ENCODE measurements around the gene ZNF136. TPM values are rescaled to one million over a fixed set of nuclear protein-coding genes. Genes with fewer than 3 reads are reported as not detected.
A peak's percentile ranks its signal among the peaks of the same experiment; 100 is the strongest.

ZNF136 gene
- total RNA-seq, 1 donor from 2014 or later: 4.5 TPM

- no peaks in the 10 kb centered on the region for H3K27me3 ChIP-seq (ENCODE audit: control insufficient read depth, insufficient read depth, low read length)
- DNase-seq (ENCODE audit: low read depth) (no peak), FAIRE-seq (no peak)
- H3K36me3 ChIP-seq (ENCODE audit: control insufficient read depth, insufficient read depth, low read length): no peaks in the 10 kb centered on the region
- no peak overlapping the region for H3K4me3 ChIP-seq (ENCODE audit: low read depth, low read length)
- no peak for TF ChIP-seq CTCF (IDR thresholded peaks at IDR 0.05; ENCODE audit: insufficient read depth, low read length, severe bottlenecking)
Observed at GRCh38 chr19:12198136-12198535, 35.2 kb downstream of the ZNF136 start.

GRCh38 chr19:12199757-12200419 is 37.0 kb downstream of the ZNF136 start:
- no peak for FAIRE-seq
- H3K4me3 ChIP-seq (ENCODE audit: low read depth, low read length): no peak overlapping the region
- no peaks in the 10 kb centered on the region for H3K36me3 ChIP-seq (ENCODE audit: control insufficient read depth, insufficient read depth, low read length)
- H3K27me3 ChIP-seq (ENCODE audit: control insufficient read depth, insufficient read depth, low read length): no peaks in the 10 kb centered on the region
- DNase-seq (ENCODE audit: low read depth): no peak
- TF ChIP-seq CTCF (IDR thresholded peaks at IDR 0.05; ENCODE audit: insufficient read depth, low read length, severe bottlenecking): no peak

- no peak for DNase-seq (ENCODE audit: low read depth)
- TF ChIP-seq CTCF (IDR thresholded peaks at IDR 0.05; ENCODE audit: insufficient read depth, low read length, severe bottlenecking): peak; percentile 33
- H3K27me3 ChIP-seq (ENCODE audit: control insufficient read depth, insufficient read depth, low read length): no peaks in the 10 kb centered on the region
- H3K4me3 ChIP-seq (ENCODE audit: low read depth, low read length): no peak overlapping the region
- FAIRE-seq: no peak
- no peaks in the 10 kb centered on the region for H3K36me3 ChIP-seq (ENCODE audit: control insufficient read depth, insufficient read depth, low read length)
Observed at GRCh38 chr19:12202250-12202649, 39.4 kb downstream of the ZNF136 start.

GRCh38 chr19:12205296-12205695 is 42.4 kb downstream of the ZNF136 start:
- no peak for TF ChIP-seq CTCF (IDR thresholded peaks at IDR 0.05; ENCODE audit: insufficient read depth, low read length, severe bottlenecking)
- no peak for FAIRE-seq
- H3K4me3 ChIP-seq (ENCODE audit: low read depth, low read length): no peak overlapping the region

GRCh38 chr19:12208221-12208620 is 45.3 kb downstream of the ZNF136 start:
- FAIRE-seq: no peak

More at GRCh38 chr19:12205296-12205695, 42.4 kb downstream of the ZNF136 start:
- no peaks in the 10 kb centered on the region for H3K27me3 ChIP-seq (ENCODE audit: control insufficient read depth, insufficient read depth, low read length)
- no peaks in the 10 kb centered on the region for H3K36me3 ChIP-seq (ENCODE audit: control insufficient read depth, insufficient read depth, low read length)
- no peak for DNase-seq (ENCODE audit: low read depth)

More at GRCh38 chr19:12208221-12208620, 45.3 kb downstream of the ZNF136 start:
- no peaks in the 10 kb centered on the region for H3K36me3 ChIP-seq (ENCODE audit: control insufficient read depth, insufficient read depth, low read length)
- no peak overlapping the region for H3K4me3 ChIP-seq (ENCODE audit: low read depth, low read length)
- TF ChIP-seq CTCF (IDR thresholded peaks at IDR 0.05; ENCODE audit: insufficient read depth, low read length, severe bottlenecking): no peak
- DNase-seq (ENCODE audit: low read depth): no peak
- no peaks in the 10 kb centered on the region for H3K27me3 ChIP-seq (ENCODE audit: control insufficient read depth, insufficient read depth, low read length)
